H9 (cell line): Measurements from ENCODE around the gene CEMIP. TPM values are rescaled to one million over a fixed set of nuclear protein-coding genes. Genes with fewer than 3 reads are reported as not detected.

Source experiments
- DNase-seq: peaks from one replicate; pipeline ENCODE4 v3.0.0-alpha.2; 2017
- H2AFZ ChIP-seq: one replicate; pipeline ENCODE4 v1.6.1; 2013; ENCODE audit warnings: mild to moderate bottlenecking, low read length, control low read depth, moderate library complexity
- H2AK5ac ChIP-seq: 2 replicates; pipeline ENCODE4 v1.6.1; 2013; ENCODE audit warnings: low read length, control low read depth, mixed read lengths; ENCODE audit not compliant: insufficient read length
- H2BK120ac ChIP-seq: one replicate; pipeline ENCODE4 v1.6.1; 2013; ENCODE audit warnings: low read depth, mild to moderate bottlenecking, low read length, control low read depth, inconsistent platforms; ENCODE audit not compliant: poor library complexity, severe bottlenecking
- H2BK12ac ChIP-seq: 2 replicates; pipeline ENCODE4 v1.6.1; 2013; ENCODE audit warnings: low read length, control low read depth, mixed read lengths, low read depth; ENCODE audit not compliant: insufficient read length
- H2BK15ac ChIP-seq: 2 replicates; pipeline ENCODE4 v1.6.1; 2013; ENCODE audit warnings: low read depth, low read length, control low read depth
- H2BK20ac ChIP-seq: one replicate; pipeline ENCODE4 v1.6.1; 2013; ENCODE audit warnings: low read depth, mild to moderate bottlenecking, low read length, control low read depth, inconsistent platforms; ENCODE audit not compliant: poor library complexity, severe bottlenecking
- H2BK5ac ChIP-seq: 2 replicates; pipeline ENCODE4 v1.6.1; 2013; ENCODE audit warnings: low read length, control low read depth, mixed read lengths; ENCODE audit not compliant: insufficient read length
- H3K14ac ChIP-seq: 2 replicates; pipeline ENCODE4 v1.6.1; 2013; ENCODE audit warnings: low read length, control low read depth; ENCODE audit not compliant: insufficient read depth
- H3K18ac ChIP-seq: 2 replicates; pipeline ENCODE4 v1.6.1; 2013; ENCODE audit warnings: low read depth, mild to moderate bottlenecking, mixed read lengths, low read length, control low read depth; ENCODE audit not compliant: insufficient read length
- H3K23ac ChIP-seq: 2 replicates; pipeline ENCODE4 v1.6.1; 2013; ENCODE audit warnings: low read length, control low read depth, mixed read lengths, low read depth; ENCODE audit not compliant: insufficient read length
- H3K23me2 ChIP-seq: 2 replicates; pipeline ENCODE4 v1.6.1; 2013; ENCODE audit warnings: low read depth, mild to moderate bottlenecking, mixed read lengths, low read length, control low read depth; ENCODE audit not compliant: insufficient read length, poor library complexity, severe bottlenecking
- H3K27ac ChIP-seq: 2 replicates; pipeline ENCODE4 v1.5.1; 2013; ENCODE audit warnings: low read length, control low read depth, mixed read lengths, low read depth; ENCODE audit not compliant: insufficient read length
- H3K27me3 ChIP-seq: 2 replicates; pipeline ENCODE4 v1.6.1; 2013; ENCODE audit warnings: low read length, control low read depth, inconsistent platforms; ENCODE audit not compliant: insufficient read depth
- H3K4ac ChIP-seq: 2 replicates; pipeline ENCODE4 v1.6.1; 2013; ENCODE audit warnings: low read depth, mild to moderate bottlenecking, control low read depth, inconsistent platforms, low read length, moderate library complexity
- H3K4me1 ChIP-seq: 2 replicates; pipeline ENCODE4 v1.6.1; 2013; ENCODE audit warnings: low read length, control low read depth, inconsistent platforms; ENCODE audit not compliant: insufficient read depth
- H3K4me2 ChIP-seq: 2 replicates; pipeline ENCODE4 v1.6.1; 2013; ENCODE audit warnings: low read length, control low read depth, mixed read lengths; ENCODE audit not compliant: insufficient read length, insufficient read depth
- H3K56ac ChIP-seq: 2 replicates; pipeline ENCODE4 v1.6.1; 2013; ENCODE audit warnings: low read depth, mild to moderate bottlenecking, mixed read lengths, low read length, control low read depth; ENCODE audit not compliant: insufficient read length
- H3K79me1 ChIP-seq: 2 replicates; pipeline ENCODE4 v1.6.1; 2013; ENCODE audit warnings: low read depth, mild to moderate bottlenecking, moderate library complexity, low read length, control low read depth, inconsistent platforms; ENCODE audit not compliant: insufficient read depth, poor library complexity, severe bottlenecking
- H3K79me2 ChIP-seq: 2 replicates; pipeline ENCODE4 v1.6.1; 2013; ENCODE audit warnings: low read length, control low read depth, inconsistent platforms; ENCODE audit not compliant: insufficient read depth
- H3K9ac ChIP-seq: 2 replicates; pipeline ENCODE4 v1.6.1; 2013; ENCODE audit warnings: low read length, control low read depth, mixed read lengths; ENCODE audit not compliant: insufficient read length; ENCODE audit errors: extremely low read depth
- H3K9me3 ChIP-seq: one replicate; pipeline ENCODE4 v1.6.1; 2013; ENCODE audit warnings: low read depth, low read length, inconsistent platforms; ENCODE audit not compliant: control insufficient read depth
- H3T11ph ChIP-seq: one replicate; pipeline ENCODE4 v1.6.1; 2013; ENCODE audit warnings: mild to moderate bottlenecking, low read length, control low read depth, inconsistent platforms
- H4K20me1 ChIP-seq: one replicate; pipeline ENCODE4 v1.6.1; 2013; ENCODE audit not compliant: control insufficient read depth, insufficient read length, insufficient read depth
- H4K5ac ChIP-seq: 2 replicates; pipeline ENCODE4 v1.6.1; 2013; ENCODE audit warnings: low read depth, mild to moderate bottlenecking, mixed read lengths, low read length, control low read depth; ENCODE audit not compliant: insufficient read length
- H4K8ac ChIP-seq: replicated peaks from 2 replicates; pipeline ENCODE4 v1.6.1; 2013; ENCODE audit warnings: low read length, control low read depth, mixed read lengths, low read depth; ENCODE audit not compliant: insufficient read length
- H4K91ac ChIP-seq: 2 replicates; pipeline ENCODE4 v1.6.1; 2013; ENCODE audit warnings: low read depth, mild to moderate bottlenecking, moderate library complexity, mixed read lengths, low read length, control low read depth; ENCODE audit not compliant: insufficient read length
- H3K27ac Mint-ChIP-seq, 3 experiments: 2 replicates in 2 of 3; 3 replicates in 1 of 3; pipeline ENCODE4 v1.8.0; 2020 to 2021; ENCODE audit warnings: mixed read lengths in 3 of 3, mild to moderate bottlenecking in 1 of 3, moderate library complexity in 1 of 3
- H3K27me3 Mint-ChIP-seq: 2 replicates; pipeline ENCODE4 v1.8.0; 2021; ENCODE audit warnings: low read depth, mild to moderate bottlenecking, moderate library complexity, mixed read lengths
- H3K36me3 Mint-ChIP-seq, 3 experiments: 2 replicates in 2 of 3; 3 replicates in 1 of 3; pipeline ENCODE4 v1.8.0; 2020 to 2021; ENCODE audit warnings: low read depth in 3 of 3, mixed read lengths in 3 of 3; ENCODE audit not compliant: insufficient read depth in 1 of 3
- H3K4me1 Mint-ChIP-seq, 2 experiments: 2 replicates each; pipeline ENCODE4 v1.8.0; 2020; ENCODE audit warnings: mixed read lengths in 2 of 2
- H3K4me3 Mint-ChIP-seq, 2 experiments: 2 replicates in 1 of 2; 3 replicates in 1 of 2; pipeline ENCODE4 v1.8.0; 2020 to 2021; ENCODE audit warnings: mild to moderate bottlenecking in 2 of 2, mixed read lengths in 2 of 2, moderate library complexity in 1 of 2
- H3K9me3 Mint-ChIP-seq, 2 experiments: 2 replicates in 1 of 2; 3 replicates in 1 of 2; pipeline ENCODE4 v1.8.0; 2020; ENCODE audit warnings: mild to moderate bottlenecking in 2 of 2, mixed read lengths in 2 of 2, moderate library complexity in 1 of 2
- CTCF ChIP-seq: fragments of 200-600 bp; sonication (generic); conservative IDR thresholded peaks from 3 replicates; pipeline ENCODE4 v1.8.0; 2021; ENCODE audit warnings: antibody characterized with exemption, mild to moderate bottlenecking
- WGBS: extraction: QIAGEN DNeasy Blood & Tissue Kit; methylation state at CpG from one replicate; pipeline ENCODE4 v1.1.7; 2013; ENCODE audit warnings: missing lambda C conversion rate, low lambda C conversion rate, mixed read lengths; ENCODE audit not compliant: insufficient read length; ENCODE audit errors: extremely low coverage; 5-methylcytosine and 5-hydroxymethylcytosine counted together
- total RNA-seq: library from RNA; stranded (reverse); gene quantifications from 2 replicates; pipeline ENCODE4 v1.2.1, GENCODE V29; 2021

Gene CEMIP
- total RNA-seq, 1 experiment from 2014 or later, result 0.09 TPM

GRCh38 chr15:80942746-80943565 is 163.8 kb downstream of the CEMIP start:
- no peaks in the 10 kb centered on the region for H3K9me3 Mint-ChIP-seq
- Histone ChIP-seq H2BK120ac (no peak overlapping the region), H4K20me1 (no peaks in the 10 kb centered on the region), H4K8ac (no peak overlapping the region), H3K9ac (no peak overlapping the region), H3K27ac (no peak overlapping the region), H3K18ac (no peak overlapping the region), H2BK20ac (no peak overlapping the region), H3K23ac (no peak overlapping the region), H2BK15ac (no peak overlapping the region), H4K5ac (no peak overlapping the region), H3K23me2 (no peaks in the 10 kb centered on the region), H3K14ac (no peak overlapping the region), H3K9me3 (no peaks in the 10 kb centered on the region), H2AK5ac (no peak overlapping the region), H3K4ac (no peak overlapping the region), H2BK5ac (no peak overlapping the region), H3K4me1 (no peaks in the 10 kb centered on the region), H3K79me1 (no peaks in the 10 kb centered on the region), H2AFZ (no peak overlapping the region), H3K79me2 (no peaks in the 10 kb centered on the region), H4K91ac (no peak overlapping the region), H3K27me3 (no peaks in the 10 kb centered on the region), H3T11ph (no peak overlapping the region), H3K4me2 (no peak overlapping the region), H2BK12ac (no peak overlapping the region), H3K56ac (no peak overlapping the region)
- peaks cover 7 to 26% (median 25%) of the 10 kb centered on the region in 3 experiments; a peak in 6 of 7 replicates for H3K36me3 Mint-ChIP-seq
- WGBS, result no CpG with 5 or more reads among the region's 16 CpGs
- no peak overlapping the region for H3K4me3 Mint-ChIP-seq
- no peak overlapping the region; a peak in 1 of 7 replicates for H3K27ac Mint-ChIP-seq
- no peak for DNase-seq
- H3K27me3 Mint-ChIP-seq, result no peaks in the 10 kb centered on the region
- peaks cover 4 to 7% of the 10 kb centered on the region in 2 experiments; a peak in 2 of 4 replicates for H3K4me1 Mint-ChIP-seq
- no peak for TF ChIP-seq CTCF
